Vagina (tissue), 2 donors: ENCODE results near the gene RXFP1.

ENCODE experiments used
- CTCF ChIP-seq, 3 experiments: fragments of 450-650 bp in 2 of 3; fragments of 200-600 bp in 1 of 3; sonication (generic) in 1 of 3; IDR thresholded peaks; one replicate each; pipeline ENCODE4 v1.5.1; 2017 to 2019; ENCODE audit warnings: antibody characterized with exemption in 3 of 3, mild to moderate bottlenecking in 2 of 3, moderate library complexity in 2 of 3
- POLR2A ChIP-seq, 2 donors: fragments of 450-650 bp; IDR thresholded peaks; one replicate each; pipeline ENCODE4 v1.6.1; 2017; ENCODE audit warnings: antibody characterized with exemption in 2 of 2, mild to moderate bottlenecking in 2 of 2, moderate library complexity in 2 of 2

- TF ChIP-seq CTCF (IDR thresholded peaks at IDR 0.05), result no peak
- TF ChIP-seq POLR2A (IDR thresholded peaks at IDR 0.05), result no peak
These were observed 76.4 kb downstream of the RXFP1 start for GRCh38 chr4:158597879-158598596.
